HCT116 (cell line): ENCODE measurements around the gene TAF3. TPM values are rescaled to one million over a fixed set of nuclear protein-coding genes. Genes with fewer than 3 reads are reported as not detected.

Source experiments
- ATAC-seq: fragments of 200-7000 bp; cut with Tn5 transposase; 2 replicates; pipeline ENCODE4 v1.9.1; 2020; ENCODE audit warnings: mild to moderate bottlenecking, moderate library complexity
- BruUV-seq: library from RNA; stranded (reverse); fragments of 400-500 nt; replicated peaks from 2 replicates; lab custom pipeline; 2021; lab: Mats Ljungman, UMichigan
- CTCF ChIA-PET: fragments of 300-600 bp; sonication (Branson Sonifier 250); formaldehyde crosslinking; loops from one replicate; lab custom pipeline; 2021; ENCODE audit warnings: antibody characterized with exemption; lab: Charles Lee
- POLR2A ChIA-PET: fragments of 300-600, 350-600 bp; sonication (Branson Sonifier 250); formaldehyde crosslinking; loops from one replicate; lab custom pipeline; 2021; ENCODE audit warnings: antibody characterized with exemption; lab: Charles Lee
- RAD21 ChIA-PET, 2 experiments: fragments of 300-600 bp; sonication (Branson Sonifier 250); formaldehyde crosslinking; loops; one replicate each; lab custom pipeline; 2023; ENCODE audit warnings: low total read pairs in 2 of 2; ENCODE audit not compliant: uncharacterized antibody in 2 of 2, unreplicated experiment in 2 of 2, low non-redundant PET in 1 of 2; lab: Charles Lee
- DNase-seq: peaks from one replicate; pipeline ENCODE4 v3.0.0-alpha.2; 2010; ENCODE audit warnings: low read depth, low spot score
- H2AFZ ChIP-seq: fragments of 200-600 bp; shearing (Covaris generic), sonication (generic); 2 replicates; pipeline ENCODE4 v1.6.1; 2017; ENCODE audit warnings: low read depth, mixed run types, mixed read lengths, antibody characterized with exemption, low read length; ENCODE audit not compliant: poor library complexity, severe bottlenecking
- H3K27ac ChIP-seq: 2 replicates; pipeline ENCODE4 v1.5.1; 2012; ENCODE audit warnings: low read depth, low read length
- H3K27me3 ChIP-seq: fragments of 200-600 bp; sonication (generic); 2 replicates; pipeline ENCODE4 v1.6.1; 2016; ENCODE audit warnings: mixed run types, low read length, mixed read lengths; ENCODE audit not compliant: insufficient read depth
- H3K36me3 ChIP-seq, 2 experiments: fragments of 200-500 bp in 1 of 2; fragments of 200-600 bp in 1 of 2; sonication (Bioruptor generic) in 1 of 2; sonication (generic) in 1 of 2; 2 replicates each; pipeline versions ENCODE4 v1.5.1 to v1.6.1; 2014 to 2016; ENCODE audit warnings: low read length in 2 of 2, inconsistent platforms in 1 of 2, mixed read lengths in 1 of 2, mixed run types in 1 of 2; ENCODE audit not compliant: insufficient read depth in 2 of 2, control insufficient read depth in 1 of 2
- H3K4me1 ChIP-seq, 2 experiments: fragments of 200-600 bp in 1 of 2; sonication (generic) in 1 of 2; 2 replicates each; pipeline versions ENCODE4 v1.5.1 to v1.6.1; 2012 to 2017; ENCODE audit warnings: low read length in 2 of 2, inconsistent platforms in 1 of 2, mild to moderate bottlenecking in 1 of 2, mixed read lengths in 1 of 2, mixed run types in 1 of 2, moderate library complexity in 1 of 2; ENCODE audit not compliant: insufficient read depth in 2 of 2, control insufficient read depth in 1 of 2
- H3K4me2 ChIP-seq: fragments of 200-600 bp; sonication (generic); 2 replicates; pipeline ENCODE4 v1.6.1; 2017; ENCODE audit warnings: mixed run types, low read length, mixed read lengths
- H3K4me3 ChIP-seq, 2 experiments: fragments of 200-600 bp in 1 of 2; sonication (generic) in 1 of 2; replicated peaks in 1 of 2; 2 replicates each; pipeline ENCODE4 v1.5.1; 2011 to 2016; ENCODE audit warnings: low read length in 2 of 2, control low read depth in 1 of 2, low read depth in 1 of 2, mild to moderate bottlenecking in 1 of 2, mixed read lengths in 1 of 2, mixed run types in 1 of 2
- H3K79me2 ChIP-seq: fragments of 200-600 bp; sonication (generic); 2 replicates; pipeline ENCODE4 v1.6.1; 2017; ENCODE audit warnings: mild to moderate bottlenecking, mixed run types, low read length, moderate library complexity, mixed read lengths; ENCODE audit not compliant: insufficient read depth
- H3K9ac ChIP-seq: fragments of 200-600 bp; sonication (generic); 2 replicates; pipeline ENCODE4 v1.6.1; 2016; ENCODE audit warnings: low read length, mixed read lengths
- H3K9me2 ChIP-seq: fragments of 200-600 bp; sonication (generic), shearing (Covaris generic); 2 replicates; pipeline ENCODE4 v1.6.1; 2017; ENCODE audit warnings: mixed run types, mild to moderate bottlenecking, moderate library complexity; ENCODE audit not compliant: insufficient read depth
- H3K9me3 ChIP-seq, 2 experiments: fragments of 200-500 bp in 1 of 2; fragments of 200-600 bp in 1 of 2; sonication (Bioruptor generic) in 1 of 2; sonication (generic) in 1 of 2; 2 replicates each; pipeline ENCODE4 v1.6.1; 2014 to 2017; ENCODE audit warnings: low read length in 2 of 2, mixed read lengths in 2 of 2, inconsistent platforms in 1 of 2, low read depth in 1 of 2, mild to moderate bottlenecking in 1 of 2, mixed run types in 1 of 2, moderate library complexity in 1 of 2; ENCODE audit not compliant: control insufficient read depth in 1 of 2, insufficient read depth in 1 of 2
- H4K20me1 ChIP-seq: fragments of 200-600 bp; sonication (generic), shearing (Covaris generic); 2 replicates; pipeline ENCODE4 v1.6.1; 2017; ENCODE audit warnings: mixed run types, mild to moderate bottlenecking, moderate library complexity; ENCODE audit not compliant: insufficient read depth
- EGR1 ChIP-seq: IDR thresholded peaks from 2 replicates; pipeline ENCODE4 v1.6.1; 2012; ENCODE audit warnings: low read depth
- ELF1 ChIP-seq: IDR thresholded peaks from 2 replicates; pipeline ENCODE4 v1.6.1; 2012; ENCODE audit warnings: low read depth, borderline replicate concordance
- EZH2phosphoT487 ChIP-seq: fragments of 200-600 bp; IDR thresholded peaks from 2 replicates; pipeline ENCODE4 v1.6.1; 2018; ENCODE audit warnings: antibody characterized with exemption, borderline replicate concordance
- FOSL1 ChIP-seq: IDR thresholded peaks from 2 replicates; pipeline ENCODE4 v1.6.1; 2012; ENCODE audit warnings: low read depth
- POLR2A ChIP-seq: IDR thresholded peaks from 2 replicates; pipeline ENCODE4 v1.7.0; 2011; ENCODE audit warnings: borderline replicate concordance; ENCODE audit not compliant: insufficient read depth, insufficient read length; ENCODE audit errors: extremely low read depth
- SIN3A ChIP-seq: IDR thresholded peaks from 2 replicates; pipeline ENCODE4 v1.6.1; 2012; ENCODE audit warnings: low read depth
- SRF ChIP-seq: IDR thresholded peaks from 2 replicates; pipeline ENCODE4 v1.6.1; 2012; ENCODE audit warnings: low read depth
- TCF7L2 ChIP-seq: IDR thresholded peaks from 2 replicates; pipeline ENCODE4 v1.7.0; 2011; ENCODE audit warnings: borderline replicate concordance, inconsistent platforms; ENCODE audit not compliant: insufficient read depth, insufficient read length; ENCODE audit errors: extremely low read depth
- YY1 ChIP-seq: IDR thresholded peaks from 2 replicates; pipeline ENCODE4 v1.6.1; 2011; ENCODE audit warnings: low read length, low read depth, moderate library complexity, mild to moderate bottlenecking; ENCODE audit not compliant: insufficient replicate concordance; ENCODE audit errors: extremely low read depth
- ZFX ChIP-seq: fragments of 450-650 bp; IDR thresholded peaks from 2 replicates; pipeline ENCODE4 v1.6.1; 2017
- intact Hi-C: fragments of 100-400 bp; cut with micrococcal nuclease; formaldehyde crosslinking; loops from 2 replicates; pipeline ENCODE4 v1.10.0; 2022
- total RNA-seq: library from RNA; stranded (reverse); gene quantifications from one replicate; pipeline ENCODE4 v1.2.1, GENCODE V29; 2021; ENCODE audit not compliant: unreplicated experiment
- TF ChIP-seq, protein P1 (sequence below): IDR thresholded peaks from 2 replicates; pipeline ENCODE4 v1.6.1; 2011; ENCODE audit warnings: mild to moderate bottlenecking, low read length, moderate library complexity; ENCODE audit not compliant: insufficient replicate concordance; ENCODE audit errors: extremely low read depth
- TF ChIP-seq, protein P2 (sequence below), 3 experiments: fragments of 200-600 bp in 1 of 3; sonication (generic) in 1 of 3; IDR thresholded peaks in 2 of 3; conservative IDR thresholded peaks in 1 of 3; 2 replicates each; pipeline ENCODE4 v1.5.1; 2012 to 2017; ENCODE audit warnings: low read depth in 2 of 3, low read length in 2 of 3, antibody characterized with exemption in 1 of 3, borderline replicate concordance in 1 of 3, control low read depth in 1 of 3, mild to moderate bottlenecking in 1 of 3, mixed read lengths in 1 of 3, mixed run types in 1 of 3, moderate library complexity in 1 of 3; ENCODE audit not compliant: insufficient read depth in 1 of 3
- TF ChIP-seq, protein P3 (sequence below): IDR thresholded peaks from 2 replicates; pipeline ENCODE4 v1.6.1; 2012; ENCODE audit warnings: low read depth
- TF ChIP-seq, protein P4 (sequence below): IDR thresholded peaks from 2 replicates; pipeline ENCODE4 v1.6.1; 2012
- TF ChIP-seq, protein P5 (sequence below): IDR thresholded peaks from 2 replicates; pipeline ENCODE4 v1.6.1; 2012

The TAF3 gene
- total RNA-seq, 1 experiment from 2014 or later: 8.0 TPM

DNA sequence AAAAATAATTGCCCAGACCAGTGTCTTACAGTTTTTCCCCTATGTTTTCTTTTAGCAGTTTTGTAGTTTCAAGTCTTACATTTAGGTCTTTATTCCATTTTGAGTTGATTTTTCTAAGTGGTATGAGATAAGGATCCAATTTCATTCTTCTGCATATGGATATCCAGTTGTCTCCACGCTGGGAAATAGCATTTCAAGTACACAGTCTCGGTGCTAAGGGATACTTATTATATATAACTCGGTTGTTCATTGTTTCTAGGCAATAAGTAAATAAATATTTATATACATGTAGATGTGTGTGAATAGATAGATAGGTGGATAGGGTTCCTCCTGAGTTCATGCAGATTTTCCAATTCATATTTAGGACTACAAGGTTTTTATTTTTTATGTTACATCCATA, 16.0 kb downstream of the TAF3 start:
- Histone ChIP-seq H3K4me2 (no peak overlapping the region), H3K9ac (no peak overlapping the region), H3K36me3 (no peaks in the 10 kb centered on the region), H3K9me2 (no peaks in the 10 kb centered on the region), H3K4me3 (no peak overlapping the region), H3K4me1 (no peaks in the 10 kb centered on the region), H3K79me2 (peaks cover 22% of the 10 kb centered on the region), H4K20me1 (no peaks in the 10 kb centered on the region), H3K27me3 (no peaks in the 10 kb centered on the region), H3K9me3 (no peaks in the 10 kb centered on the region), H2AFZ (no peak overlapping the region), H3K27ac (no peak overlapping the region)
- no peak for ATAC-seq
- TF ChIP-seq, protein P1, sequence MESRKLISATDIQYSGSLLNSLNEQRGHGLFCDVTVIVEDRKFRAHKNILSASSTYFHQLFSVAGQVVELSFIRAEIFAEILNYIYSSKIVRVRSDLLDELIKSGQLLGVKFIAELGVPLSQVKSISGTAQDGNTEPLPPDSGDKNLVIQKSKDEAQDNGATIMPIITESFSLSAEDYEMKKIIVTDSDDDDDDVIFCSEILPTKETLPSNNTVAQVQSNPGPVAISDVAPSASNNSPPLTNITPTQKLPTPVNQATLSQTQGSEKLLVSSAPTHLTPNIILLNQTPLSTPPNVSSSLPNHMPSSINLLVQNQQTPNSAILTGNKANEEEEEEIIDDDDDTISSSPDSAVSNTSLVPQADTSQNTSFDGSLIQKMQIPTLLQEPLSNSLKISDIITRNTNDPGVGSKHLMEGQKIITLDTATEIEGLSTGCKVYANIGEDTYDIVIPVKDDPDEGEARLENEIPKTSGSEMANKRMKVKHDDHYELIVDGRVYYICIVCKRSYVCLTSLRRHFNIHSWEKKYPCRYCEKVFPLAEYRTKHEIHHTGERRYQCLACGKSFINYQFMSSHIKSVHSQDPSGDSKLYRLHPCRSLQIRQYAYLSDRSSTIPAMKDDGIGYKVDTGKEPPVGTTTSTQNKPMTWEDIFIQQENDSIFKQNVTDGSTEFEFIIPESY: no peak
- TF ChIP-seq, protein P2, sequence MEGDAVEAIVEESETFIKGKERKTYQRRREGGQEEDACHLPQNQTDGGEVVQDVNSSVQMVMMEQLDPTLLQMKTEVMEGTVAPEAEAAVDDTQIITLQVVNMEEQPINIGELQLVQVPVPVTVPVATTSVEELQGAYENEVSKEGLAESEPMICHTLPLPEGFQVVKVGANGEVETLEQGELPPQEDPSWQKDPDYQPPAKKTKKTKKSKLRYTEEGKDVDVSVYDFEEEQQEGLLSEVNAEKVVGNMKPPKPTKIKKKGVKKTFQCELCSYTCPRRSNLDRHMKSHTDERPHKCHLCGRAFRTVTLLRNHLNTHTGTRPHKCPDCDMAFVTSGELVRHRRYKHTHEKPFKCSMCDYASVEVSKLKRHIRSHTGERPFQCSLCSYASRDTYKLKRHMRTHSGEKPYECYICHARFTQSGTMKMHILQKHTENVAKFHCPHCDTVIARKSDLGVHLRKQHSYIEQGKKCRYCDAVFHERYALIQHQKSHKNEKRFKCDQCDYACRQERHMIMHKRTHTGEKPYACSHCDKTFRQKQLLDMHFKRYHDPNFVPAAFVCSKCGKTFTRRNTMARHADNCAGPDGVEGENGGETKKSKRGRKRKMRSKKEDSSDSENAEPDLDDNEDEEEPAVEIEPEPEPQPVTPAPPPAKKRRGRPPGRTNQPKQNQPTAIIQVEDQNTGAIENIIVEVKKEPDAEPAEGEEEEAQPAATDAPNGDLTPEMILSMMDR (IDR thresholded peaks at IDR 0.05 in 2 of 3, conservative IDR thresholded peaks at IDR 0.05 in 1 of 3; ENCODE audit: borderline replicate concordance in 1 of 3, insufficient read depth in 1 of 3, low read depth in 2 of 3, low read length in 2 of 3): no peak
- TF ChIP-seq YY1 (no peak), EGR1 (no peak), EZH2phosphoT487 (no peak), FOSL1 (no peak), ELF1 (no peak), TCF7L2 (no peak), SIN3A (no peak), POLR2A (no peak), ZFX (no peak), SRF (no peak)
- TF ChIP-seq, protein P3, sequence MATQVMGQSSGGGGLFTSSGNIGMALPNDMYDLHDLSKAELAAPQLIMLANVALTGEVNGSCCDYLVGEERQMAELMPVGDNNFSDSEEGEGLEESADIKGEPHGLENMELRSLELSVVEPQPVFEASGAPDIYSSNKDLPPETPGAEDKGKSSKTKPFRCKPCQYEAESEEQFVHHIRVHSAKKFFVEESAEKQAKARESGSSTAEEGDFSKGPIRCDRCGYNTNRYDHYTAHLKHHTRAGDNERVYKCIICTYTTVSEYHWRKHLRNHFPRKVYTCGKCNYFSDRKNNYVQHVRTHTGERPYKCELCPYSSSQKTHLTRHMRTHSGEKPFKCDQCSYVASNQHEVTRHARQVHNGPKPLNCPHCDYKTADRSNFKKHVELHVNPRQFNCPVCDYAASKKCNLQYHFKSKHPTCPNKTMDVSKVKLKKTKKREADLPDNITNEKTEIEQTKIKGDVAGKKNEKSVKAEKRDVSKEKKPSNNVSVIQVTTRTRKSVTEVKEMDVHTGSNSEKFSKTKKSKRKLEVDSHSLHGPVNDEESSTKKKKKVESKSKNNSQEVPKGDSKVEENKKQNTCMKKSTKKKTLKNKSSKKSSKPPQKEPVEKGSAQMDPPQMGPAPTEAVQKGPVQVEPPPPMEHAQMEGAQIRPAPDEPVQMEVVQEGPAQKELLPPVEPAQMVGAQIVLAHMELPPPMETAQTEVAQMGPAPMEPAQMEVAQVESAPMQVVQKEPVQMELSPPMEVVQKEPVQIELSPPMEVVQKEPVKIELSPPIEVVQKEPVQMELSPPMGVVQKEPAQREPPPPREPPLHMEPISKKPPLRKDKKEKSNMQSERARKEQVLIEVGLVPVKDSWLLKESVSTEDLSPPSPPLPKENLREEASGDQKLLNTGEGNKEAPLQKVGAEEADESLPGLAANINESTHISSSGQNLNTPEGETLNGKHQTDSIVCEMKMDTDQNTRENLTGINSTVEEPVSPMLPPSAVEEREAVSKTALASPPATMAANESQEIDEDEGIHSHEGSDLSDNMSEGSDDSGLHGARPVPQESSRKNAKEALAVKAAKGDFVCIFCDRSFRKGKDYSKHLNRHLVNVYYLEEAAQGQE: no peak
- TF ChIP-seq, protein P4, sequence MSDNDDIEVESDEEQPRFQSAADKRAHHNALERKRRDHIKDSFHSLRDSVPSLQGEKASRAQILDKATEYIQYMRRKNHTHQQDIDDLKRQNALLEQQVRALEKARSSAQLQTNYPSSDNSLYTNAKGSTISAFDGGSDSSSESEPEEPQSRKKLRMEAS: no peak
- TF ChIP-seq, protein P5, sequence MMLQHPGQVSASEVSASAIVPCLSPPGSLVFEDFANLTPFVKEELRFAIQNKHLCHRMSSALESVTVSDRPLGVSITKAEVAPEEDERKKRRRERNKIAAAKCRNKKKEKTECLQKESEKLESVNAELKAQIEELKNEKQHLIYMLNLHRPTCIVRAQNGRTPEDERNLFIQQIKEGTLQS: no peak
- CTCF ChIA-PET: no interaction called here
- no TSS peak for BruUV-seq
- POLR2A ChIA-PET: no interaction called here
- RAD21 ChIA-PET: no interaction called here
- intact Hi-C loops: no loop called here
- no peak for DNase-seq
